Rectal smooth muscle tissue (tissue), 1 donor: Measurements from ENCODE around the gene CACHD1.

ENCODE experiments used
- H3K27ac ChIP-seq: one replicate; pipeline ENCODE4 v1.7.0; 2013; ENCODE audit warnings: low read depth, low read length, inconsistent platforms
- H3K27me3 ChIP-seq: one replicate; pipeline ENCODE4 v1.7.0; 2013; ENCODE audit warnings: low read length; ENCODE audit not compliant: control insufficient read depth, insufficient read depth
- H3K36me3 ChIP-seq: one replicate; pipeline ENCODE4 v1.7.0; 2013; ENCODE audit warnings: low read length; ENCODE audit not compliant: control insufficient read depth, insufficient read depth
- H3K4me1 ChIP-seq: one replicate; pipeline ENCODE4 v1.7.0; 2013; ENCODE audit warnings: low read length; ENCODE audit not compliant: control insufficient read depth, insufficient read depth
- H3K4me3 ChIP-seq: one replicate; pipeline ENCODE4 v1.7.0; 2013; ENCODE audit warnings: low read length
- H3K9ac ChIP-seq: one replicate; pipeline ENCODE4 v1.7.0; 2013; ENCODE audit warnings: low read length

The CACHD1 gene

GRCh38 chr1:64476251-64476952 lies 6.5 kb downstream of the CACHD1 start:
- Histone ChIP-seq H3K9ac (no peak overlapping the region), H3K36me3 (no peaks in the 10 kb centered on the region), H3K27ac (no peak overlapping the region), H3K4me1 (peaks cover 7% of the 10 kb centered on the region), H3K27me3 (peaks cover under 1% of the 10 kb centered on the region), H3K4me3 (no peak overlapping the region)

GRCh38 chr1:64478594-64479470 lies 8.9 kb downstream of the CACHD1 start:
- H3K27ac ChIP-seq: no peak overlapping the region
- H3K4me3 ChIP-seq: no peak overlapping the region
- H3K27me3 ChIP-seq: no peaks in the 10 kb centered on the region
- H3K4me1 ChIP-seq: peaks cover 7% of the 10 kb centered on the region
- H3K36me3 ChIP-seq: no peaks in the 10 kb centered on the region
- no peak overlapping the region for H3K9ac ChIP-seq

- Histone ChIP-seq H3K27me3 (no peaks in the 10 kb centered on the region), H3K9ac (no peak overlapping the region), H3K4me3 (no peak overlapping the region), H3K4me1 (peaks cover 3% of the 10 kb centered on the region), H3K27ac (no peak overlapping the region), H3K36me3 (no peaks in the 10 kb centered on the region)
Measured at GRCh38 chr1:64479874-64480273, 9.9 kb downstream of the CACHD1 start.

GRCh38 chr1:64480999-64481772 lies 11.3 kb downstream of the CACHD1 start:
- Histone ChIP-seq H3K27me3 (no peaks in the 10 kb centered on the region), H3K9ac (no peak overlapping the region), H3K4me1 (peaks cover 3% of the 10 kb centered on the region), H3K4me3 (no peak overlapping the region), H3K27ac (no peak overlapping the region), H3K36me3 (no peaks in the 10 kb centered on the region)

- Histone ChIP-seq H3K27me3 (no peaks in the 10 kb centered on the region), H3K36me3 (no peaks in the 10 kb centered on the region), H3K4me3 (no peak overlapping the region), H3K9ac (no peak overlapping the region), H3K4me1 (peaks cover under 1% of the 10 kb centered on the region), H3K27ac (no peak overlapping the region)
Measured at GRCh38 chr1:64482128-64482527, 12.2 kb downstream of the CACHD1 start.

- Histone ChIP-seq H3K4me1 (no peaks in the 10 kb centered on the region), H3K27ac (no peak overlapping the region), H3K9ac (no peak overlapping the region), H3K4me3 (no peak overlapping the region), H3K27me3 (no peaks in the 10 kb centered on the region), H3K36me3 (no peaks in the 10 kb centered on the region)
Measured at GRCh38 chr1:64482720-64483119, 12.8 kb downstream of the CACHD1 start.

GRCh38 chr1:64483731-64484414 lies 13.9 kb downstream of the CACHD1 start:
- H3K9ac ChIP-seq: no peak overlapping the region
- H3K27me3 ChIP-seq: no peaks in the 10 kb centered on the region
- no peaks in the 10 kb centered on the region for H3K36me3 ChIP-seq
- H3K4me3 ChIP-seq: no peak overlapping the region
- no peak overlapping the region for H3K27ac ChIP-seq
- no peaks in the 10 kb centered on the region for H3K4me1 ChIP-seq

- H3K4me1 ChIP-seq: no peaks in the 10 kb centered on the region
- H3K9ac ChIP-seq: no peak overlapping the region
- no peaks in the 10 kb centered on the region for H3K27me3 ChIP-seq
- no peak overlapping the region for H3K27ac ChIP-seq
- H3K4me3 ChIP-seq: no peak overlapping the region
- no peaks in the 10 kb centered on the region for H3K36me3 ChIP-seq
Measured at GRCh38 chr1:64484651-64485050, 14.7 kb downstream of the CACHD1 start.

GRCh38 chr1:64486193-64486592 lies 16.3 kb downstream of the CACHD1 start:
- Histone ChIP-seq H3K4me1 (no peaks in the 10 kb centered on the region), H3K9ac (no peak overlapping the region), H3K36me3 (no peaks in the 10 kb centered on the region), H3K4me3 (no peak overlapping the region), H3K27me3 (no peaks in the 10 kb centered on the region), H3K27ac (no peak overlapping the region)

- H3K27ac ChIP-seq: no peak overlapping the region
- H3K4me3 ChIP-seq: no peak overlapping the region
- H3K4me1 ChIP-seq: no peaks in the 10 kb centered on the region
- H3K36me3 ChIP-seq: no peaks in the 10 kb centered on the region
- H3K9ac ChIP-seq: no peak overlapping the region
- H3K27me3 ChIP-seq: no peaks in the 10 kb centered on the region
Measured at GRCh38 chr1:64487061-64487460, 17.1 kb downstream of the CACHD1 start.

GRCh38 chr1:64488862-64489261 lies 18.9 kb downstream of the CACHD1 start:
- no peak overlapping the region for H3K4me3 ChIP-seq
- H3K4me1 ChIP-seq: no peaks in the 10 kb centered on the region
- no peak overlapping the region for H3K27ac ChIP-seq
- H3K36me3 ChIP-seq: no peaks in the 10 kb centered on the region
- no peaks in the 10 kb centered on the region for H3K27me3 ChIP-seq
- no peak overlapping the region for H3K9ac ChIP-seq

GRCh38 chr1:64489707-64490106 lies 19.8 kb downstream of the CACHD1 start:
- no peak overlapping the region for H3K27ac ChIP-seq
- H3K4me3 ChIP-seq: no peak overlapping the region
- H3K27me3 ChIP-seq: no peaks in the 10 kb centered on the region
- no peak overlapping the region for H3K9ac ChIP-seq
- H3K4me1 ChIP-seq: no peaks in the 10 kb centered on the region
- H3K36me3 ChIP-seq: no peaks in the 10 kb centered on the region
